ENCODE measurements around the gene DOCK1.

The DOCK1 gene

DNA sequence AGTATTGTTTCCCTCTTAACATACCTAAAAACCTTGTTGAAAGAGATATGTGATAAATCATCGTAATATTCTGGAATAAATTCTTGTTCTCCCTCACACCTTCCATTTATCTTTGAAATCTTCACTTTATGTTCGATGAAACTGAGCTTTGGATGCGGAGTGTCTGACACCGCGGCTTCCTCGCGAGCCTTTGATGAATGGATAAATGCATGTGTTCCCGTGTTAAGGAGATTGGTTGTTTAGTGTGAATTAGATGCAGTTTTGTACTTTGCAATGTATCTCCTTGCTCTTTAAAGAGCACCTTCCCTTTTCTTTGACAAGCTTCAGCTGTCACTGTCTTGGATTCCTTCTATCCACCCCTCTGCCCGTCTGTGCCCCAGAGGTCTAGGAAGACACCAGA lies 138.1 kb downstream of the DOCK1 start:
- DNase-seq = no peak

DNA sequence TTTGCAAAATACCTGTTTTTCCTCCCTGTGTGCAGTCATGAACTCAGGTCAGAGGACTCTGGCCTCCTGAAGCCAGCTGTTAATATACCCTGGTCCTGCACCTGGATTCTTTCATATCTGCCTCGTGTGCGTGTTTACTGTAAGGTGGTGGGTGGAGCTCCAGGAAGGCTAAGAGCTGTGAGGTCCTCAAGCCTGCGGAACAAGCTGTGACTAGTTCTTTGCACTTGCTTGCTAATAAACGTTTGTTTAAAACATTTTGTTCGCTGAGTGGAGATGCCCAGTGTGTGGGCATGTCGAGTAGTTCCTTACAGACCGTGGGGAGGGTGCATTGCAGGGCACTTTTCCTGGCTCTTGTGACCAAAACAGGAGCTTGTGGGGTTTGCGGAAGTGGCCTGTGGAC lies 139.0 kb downstream of the DOCK1 start:
- DNase-seq = no peak

DNA sequence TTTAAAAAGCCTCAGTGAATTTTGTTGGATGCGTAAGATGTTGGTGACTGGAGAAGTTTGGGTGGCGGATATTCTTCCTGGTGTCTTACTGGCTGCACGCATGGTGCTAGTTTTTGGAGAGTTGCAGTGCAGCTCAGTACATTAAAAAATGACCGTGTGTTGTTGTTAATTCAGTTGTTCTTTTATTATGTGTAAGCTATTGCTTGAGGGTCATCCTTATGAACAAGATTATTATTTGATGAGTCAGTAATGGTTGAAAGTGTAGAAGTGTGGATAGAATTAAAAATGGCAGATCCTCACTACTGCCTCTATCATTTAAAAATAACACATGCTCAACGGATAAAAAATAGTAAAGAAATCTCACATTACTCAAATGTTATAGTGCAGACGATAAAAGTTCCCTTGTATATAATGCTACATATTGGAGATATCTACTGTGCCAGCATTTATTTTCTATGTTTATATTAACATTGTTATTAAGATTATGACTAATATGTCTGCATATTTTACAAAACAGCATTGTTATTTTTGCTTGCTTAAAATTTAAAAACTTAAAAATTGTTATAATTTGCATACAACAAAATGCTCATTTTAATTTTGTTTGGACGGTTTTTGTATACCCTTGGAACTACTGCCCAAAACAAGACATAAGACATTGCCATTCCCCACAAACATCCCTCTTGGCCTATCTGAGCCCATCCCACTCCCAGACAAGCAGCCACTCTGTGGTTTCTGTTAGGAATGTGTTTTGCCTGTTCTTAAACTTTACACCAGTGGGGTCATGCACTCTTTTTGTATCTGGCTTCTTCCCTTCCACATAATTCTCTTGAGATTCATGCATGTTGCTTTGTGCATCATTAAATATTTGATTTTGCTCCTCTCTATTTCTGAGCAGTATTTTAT lies 142.0 kb downstream of the DOCK1 start:
- DNase-seq = no peak

DNA sequence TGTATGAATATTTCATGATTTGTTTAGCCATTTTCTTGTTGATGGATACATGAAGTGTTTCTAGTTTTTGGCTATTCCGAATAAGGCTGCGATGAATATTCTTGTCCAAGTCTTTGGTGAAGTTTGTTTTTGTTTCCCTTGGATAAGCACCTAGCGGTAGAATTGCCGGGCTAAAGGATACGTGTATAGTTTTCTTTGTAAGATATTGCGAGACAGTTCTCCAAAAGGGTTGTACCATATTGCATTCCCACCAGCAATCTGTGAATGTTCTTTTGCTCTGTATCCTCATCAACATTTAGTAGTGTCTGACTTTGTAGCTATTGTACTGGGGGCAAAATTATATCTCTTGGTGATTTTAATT lies 142.6 kb downstream of the DOCK1 start:
- no peak for DNase-seq

DNA sequence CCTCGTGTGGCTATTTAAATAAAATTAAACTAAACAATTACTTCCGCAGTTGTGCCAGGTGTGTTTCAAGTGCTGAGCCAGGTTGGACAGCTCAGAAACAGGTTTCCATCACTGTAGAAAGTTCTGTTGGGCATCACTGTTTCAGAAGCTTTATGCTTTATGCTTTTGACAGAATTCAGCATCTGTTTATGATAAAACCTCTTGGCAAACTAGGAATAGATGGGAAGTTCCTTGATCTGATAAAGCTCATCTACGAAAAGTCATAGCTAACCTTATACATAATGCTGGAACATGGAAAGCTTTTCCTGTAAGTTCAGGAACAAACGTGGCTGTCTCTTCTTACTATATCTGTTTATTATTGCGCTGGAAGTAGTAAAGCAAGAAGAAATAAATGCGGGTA lies 143.4 kb downstream of the DOCK1 start:
- DNase-seq = no peak

DNA sequence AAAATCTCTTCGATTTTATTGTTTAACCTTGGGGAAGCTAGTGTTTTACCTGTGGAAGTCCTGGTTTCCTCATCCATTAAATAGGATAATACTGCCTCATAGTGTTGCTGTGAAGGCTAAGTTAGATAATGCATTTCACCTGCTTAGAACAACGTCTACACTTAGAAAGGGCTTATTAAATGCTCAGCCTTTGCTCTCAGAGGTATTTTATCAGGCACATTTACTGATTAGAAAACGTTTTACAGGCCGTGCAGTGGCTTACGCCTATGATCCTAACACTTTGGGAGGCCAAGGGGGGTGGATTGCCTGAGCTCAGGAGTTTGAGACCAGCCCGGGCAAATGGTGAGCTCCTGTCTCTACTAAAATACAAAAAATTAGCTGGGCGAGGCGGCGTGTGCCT lies 146.8 kb downstream of the DOCK1 start:
- DNase-seq = no peak

DNA sequence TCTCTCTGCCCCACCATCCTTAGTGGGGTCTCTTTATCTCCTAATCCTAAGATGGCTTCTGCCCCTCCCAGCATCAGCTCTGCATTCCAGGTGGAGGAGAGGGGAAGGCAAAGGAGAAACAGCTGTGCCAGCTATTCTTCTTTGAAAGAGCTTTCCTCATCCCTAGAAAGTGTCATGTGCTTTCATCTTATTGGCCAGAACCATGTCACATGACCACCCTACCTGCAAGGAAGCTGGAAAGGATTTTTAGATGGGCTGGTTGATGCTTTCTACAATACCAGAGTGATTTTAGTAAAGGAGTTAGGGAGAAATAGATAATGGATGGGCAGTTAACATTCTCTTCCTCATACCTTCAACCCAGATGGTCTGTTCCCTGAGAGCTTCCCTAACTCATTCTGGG lies 150.0 kb downstream of the DOCK1 start:
- no peak for DNase-seq

DNA sequence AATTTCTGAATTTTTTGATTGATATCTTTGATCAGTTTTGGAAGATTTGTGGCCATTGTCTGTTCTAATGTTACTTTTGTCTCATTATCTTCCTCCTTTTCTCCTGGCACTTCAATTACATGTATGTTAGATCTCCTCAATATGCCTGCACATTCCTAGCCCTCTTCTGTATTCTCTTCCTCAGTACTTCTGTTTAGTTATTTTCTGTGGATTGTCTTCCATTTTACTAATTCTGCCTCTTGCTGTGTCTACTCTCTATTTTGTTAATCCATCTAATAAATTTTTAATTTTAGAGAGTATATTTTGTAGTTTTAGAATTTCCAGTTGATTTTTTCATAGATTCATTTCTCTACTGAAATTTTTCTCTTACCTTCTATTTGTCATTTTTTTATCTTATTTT lies 154.1 kb downstream of the DOCK1 start:
- DNase-seq = no peak

DNA sequence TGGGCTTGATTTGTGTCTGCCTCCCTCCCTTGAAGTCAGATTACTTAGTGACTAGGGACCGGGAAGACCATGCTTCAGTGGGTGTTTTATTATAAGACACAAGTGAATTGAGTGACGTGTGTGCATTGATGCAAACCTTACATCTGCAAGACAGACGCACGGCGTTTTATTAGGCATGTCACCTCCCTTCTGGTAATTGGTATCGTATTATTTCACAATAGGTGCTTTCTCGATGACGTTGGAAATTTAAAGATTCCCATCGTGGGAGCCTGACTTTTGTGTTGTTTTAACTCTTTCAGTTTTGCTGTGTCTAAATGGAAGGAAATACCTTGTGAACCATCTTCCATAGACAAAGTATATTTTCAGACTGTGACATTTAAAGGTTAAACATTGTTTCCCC lies 158.5 kb downstream of the DOCK1 start:
- no peak for DNase-seq

DNA sequence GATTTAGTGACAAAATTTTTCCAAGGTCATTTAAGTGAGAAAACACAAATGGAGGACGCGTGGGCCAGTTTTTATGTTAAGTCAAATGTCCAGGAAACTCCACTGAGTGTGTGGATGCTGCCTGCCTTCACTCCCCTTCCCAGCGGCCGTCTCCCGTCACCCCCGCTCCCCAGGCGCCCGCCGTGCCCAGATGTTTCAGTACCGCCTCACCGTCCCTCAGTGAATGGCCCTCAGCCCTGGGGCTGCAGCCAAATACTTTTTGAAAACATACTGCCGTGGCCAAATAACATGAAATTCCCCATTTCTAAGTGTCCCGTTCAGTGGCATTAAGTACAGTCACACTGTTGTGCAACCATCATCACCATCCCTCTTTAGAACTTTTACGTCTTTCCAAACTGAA lies 159.2 kb downstream of the DOCK1 start:
- DNase-seq = no peak

DNA sequence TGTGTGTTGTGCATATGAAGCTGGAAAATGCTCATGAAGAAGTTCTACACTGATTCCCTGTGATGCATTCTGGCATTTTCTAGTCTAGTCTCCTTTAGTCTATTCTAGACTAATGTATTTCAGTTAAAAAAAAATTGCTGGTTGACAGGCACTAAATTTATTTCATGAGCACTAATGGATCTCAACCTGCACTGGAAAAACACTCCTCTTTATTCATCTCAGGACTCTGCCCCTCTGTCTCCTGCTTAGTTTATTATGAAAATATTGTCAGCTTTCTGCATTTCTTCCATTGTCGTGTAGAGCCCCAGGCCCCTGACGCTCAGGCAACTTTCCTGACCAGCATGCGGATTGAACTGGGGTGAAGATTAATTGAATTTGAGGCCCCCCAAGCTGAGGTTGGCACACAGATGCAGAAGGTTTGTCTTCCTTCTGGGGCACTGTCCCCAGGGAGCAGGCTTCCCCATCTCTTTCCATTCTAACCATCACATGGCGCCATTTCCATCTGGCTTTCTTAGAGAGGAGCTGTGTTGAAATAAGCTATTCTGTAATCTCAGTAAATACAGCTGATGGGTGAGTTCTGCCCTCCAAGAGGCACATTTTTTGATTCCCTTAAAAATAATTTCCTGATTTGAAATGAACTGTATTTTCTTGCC lies 162.4 kb downstream of the DOCK1 start:
- DNase-seq = no peak

DNA sequence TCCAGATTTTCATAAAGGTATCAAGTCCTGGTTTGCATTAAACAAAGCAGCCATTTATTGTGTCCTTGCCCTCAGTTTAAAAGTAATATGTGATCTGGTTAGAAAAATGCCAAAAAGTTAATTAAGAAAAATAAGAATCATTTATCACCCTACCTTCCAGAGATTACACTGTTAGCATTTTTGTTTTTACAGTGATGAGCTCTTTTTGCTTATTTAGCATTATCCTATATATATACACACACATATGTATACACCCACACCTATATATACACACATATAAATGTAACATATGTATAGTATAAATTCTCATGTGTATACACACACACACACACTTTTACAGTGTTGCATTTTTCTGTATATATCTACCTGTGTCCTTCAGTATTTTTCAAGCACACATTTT lies 163.3 kb downstream of the DOCK1 start:
- DNase-seq = no peak

DNA sequence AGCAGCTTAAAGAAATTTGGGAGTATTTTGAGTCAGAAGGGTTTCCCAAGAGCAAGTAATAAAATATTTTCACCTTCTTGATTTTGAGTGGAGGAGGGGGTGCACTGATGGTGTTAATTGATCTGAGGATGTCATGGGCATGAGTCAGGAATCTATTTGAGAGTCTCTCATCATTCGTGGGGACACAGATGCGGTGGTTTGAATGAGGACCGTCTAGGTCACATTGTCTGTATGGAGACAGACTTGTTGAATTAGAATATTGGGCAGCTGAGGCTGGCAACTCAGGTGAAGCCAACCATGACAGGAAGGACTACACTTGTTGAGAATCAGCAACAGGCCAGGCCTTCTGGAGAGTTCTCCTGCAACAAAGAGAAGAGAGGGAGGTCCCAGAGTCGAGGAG lies 164.2 kb downstream of the DOCK1 start:
- DNase-seq = no peak

DNA sequence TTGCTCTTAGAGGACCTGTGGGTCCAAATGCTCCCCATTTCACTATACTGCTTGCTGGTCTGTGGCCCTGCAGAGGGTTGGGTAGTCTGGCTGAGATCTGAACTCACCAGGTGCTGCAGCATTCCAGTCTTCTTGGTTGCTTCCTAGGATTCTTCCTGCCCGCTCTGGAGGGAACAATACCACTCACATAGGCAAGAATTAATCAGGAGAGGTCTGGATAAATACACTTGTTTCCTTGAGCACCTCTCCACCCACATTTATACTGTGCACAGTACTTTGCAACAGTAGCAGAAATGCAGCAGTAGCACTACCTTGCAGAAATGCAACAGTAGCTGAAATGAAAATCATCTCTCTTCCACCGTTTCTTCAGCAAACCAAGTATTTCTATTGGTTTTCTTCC lies 165.9 kb downstream of the DOCK1 start:
- DNase-seq = no peak

DNA sequence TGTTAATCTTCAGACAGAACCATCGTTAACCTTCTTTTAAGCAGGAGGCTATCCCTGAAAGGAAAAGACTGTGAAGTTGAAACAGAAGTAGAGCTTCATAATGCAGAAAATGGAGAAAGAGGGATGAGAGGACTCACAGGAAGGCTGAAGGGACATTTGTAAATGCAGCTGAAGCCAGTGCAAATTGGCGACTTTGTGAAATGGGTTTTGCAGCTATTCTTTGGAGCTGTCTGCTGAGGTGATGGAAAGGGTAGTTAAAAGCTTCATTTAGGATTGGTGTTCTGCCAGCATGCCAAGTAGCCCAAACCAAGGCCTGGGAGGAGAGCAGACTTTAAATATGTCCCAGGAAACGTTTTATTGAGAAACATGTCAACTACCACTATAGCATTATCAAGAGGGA lies 168.4 kb downstream of the DOCK1 start:
- no peak for DNase-seq

DNA sequence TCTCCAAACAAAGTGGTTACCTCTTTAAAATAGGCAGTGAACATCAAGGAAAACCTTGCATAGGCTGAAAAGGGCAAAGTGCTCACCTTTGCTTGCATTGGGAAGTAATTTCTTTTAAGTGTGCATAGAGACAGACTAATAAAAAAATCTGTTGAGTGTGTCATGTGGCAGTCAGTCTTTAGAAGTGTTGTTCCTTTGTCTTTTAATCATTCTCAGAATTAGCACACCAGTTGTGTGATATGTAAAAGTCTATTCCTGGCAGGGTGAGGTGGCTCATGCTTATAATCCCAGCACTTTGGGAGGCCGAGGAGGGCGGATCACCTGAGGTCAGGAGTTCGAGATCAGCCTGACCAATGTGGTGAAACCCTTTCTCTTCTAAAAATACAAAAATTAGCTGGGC lies 174.2 kb downstream of the DOCK1 start:
- no peak for DNase-seq

DNA sequence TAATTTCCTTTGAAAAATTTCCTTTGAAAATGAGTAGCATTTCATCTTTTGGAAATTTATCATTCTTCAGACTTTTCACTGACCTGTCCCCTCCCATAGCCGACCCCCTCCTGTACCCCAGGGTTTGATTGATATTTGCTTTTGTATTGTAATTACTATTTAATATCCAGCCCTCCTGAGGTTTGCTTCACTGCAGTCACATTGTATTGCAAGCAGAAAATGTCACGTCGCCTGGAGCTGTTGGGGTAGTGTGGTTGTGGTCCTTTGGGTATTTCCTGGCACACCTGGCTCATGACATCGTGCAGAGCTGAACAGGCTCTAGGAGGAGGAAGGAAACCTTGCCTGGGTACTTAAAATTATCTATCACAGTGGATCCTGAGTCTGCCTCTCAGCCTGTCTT lies 175.1 kb downstream of the DOCK1 start:
- no peak for DNase-seq

DNA sequence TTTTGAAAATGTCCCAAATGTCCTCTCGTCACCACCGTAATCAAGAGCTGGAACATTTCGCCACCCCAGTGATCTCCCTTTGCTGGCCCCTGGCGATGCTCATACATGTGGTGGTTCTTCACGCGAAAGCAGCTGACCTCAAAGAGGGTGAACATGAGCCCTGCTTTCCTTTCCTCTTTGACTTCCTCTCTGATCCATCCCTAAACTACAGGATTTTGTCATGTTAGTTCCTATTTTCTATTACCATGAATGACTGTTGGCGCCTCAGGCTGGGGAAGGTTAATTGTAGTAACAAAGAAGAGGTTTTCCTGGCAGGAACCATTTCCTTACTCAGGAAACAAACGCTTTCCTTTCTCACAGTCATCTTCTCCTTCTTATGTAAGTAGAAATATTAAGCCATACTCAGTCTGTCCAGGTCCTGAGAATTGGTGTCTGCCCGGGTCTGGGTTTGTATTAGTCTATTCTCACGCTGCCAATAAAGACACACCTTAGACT lies 176.7 kb downstream of the DOCK1 start:
- DNase-seq = no peak

DNA sequence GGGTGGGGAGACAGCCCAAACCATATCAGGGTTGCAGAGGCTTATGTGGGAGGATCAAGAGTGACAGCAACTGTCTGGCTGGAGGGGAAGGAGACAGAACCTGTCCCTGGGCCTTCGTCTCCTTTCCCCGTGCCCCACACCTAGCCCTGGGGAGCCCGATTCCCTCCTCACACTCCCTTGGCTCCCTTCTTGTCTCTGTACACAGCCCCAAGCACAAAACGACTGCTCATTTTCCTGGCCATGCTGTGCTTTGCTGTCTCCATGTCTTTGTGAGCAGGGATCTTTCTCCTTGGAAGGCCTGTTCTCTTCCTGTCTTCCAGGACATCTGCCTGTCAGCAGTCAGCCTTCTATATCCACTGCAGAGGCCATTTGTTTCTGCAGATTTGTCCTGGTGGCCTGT lies 177.4 kb downstream of the DOCK1 start:
- no peak for DNase-seq

DNA sequence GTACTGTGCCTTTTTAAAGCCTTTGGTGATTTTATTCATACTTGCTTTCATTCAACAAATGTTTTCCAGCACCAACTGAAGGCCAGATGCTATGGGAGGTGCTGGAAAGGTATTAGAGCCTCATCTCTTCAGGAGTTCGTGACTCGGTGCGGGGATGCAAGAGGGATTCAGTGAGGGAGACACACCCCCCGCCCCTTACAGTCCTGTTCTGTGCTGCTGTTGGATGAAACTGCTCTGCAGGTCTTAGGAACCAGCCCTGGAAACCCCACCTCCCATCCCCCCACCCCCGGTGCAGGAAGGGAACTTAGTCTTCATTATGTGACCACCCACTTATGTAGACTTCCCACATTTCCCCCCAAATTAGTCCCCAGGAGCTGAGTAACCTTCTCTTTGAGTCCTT lies 180.7 kb downstream of the DOCK1 start:
- no peak for DNase-seq

DNA sequence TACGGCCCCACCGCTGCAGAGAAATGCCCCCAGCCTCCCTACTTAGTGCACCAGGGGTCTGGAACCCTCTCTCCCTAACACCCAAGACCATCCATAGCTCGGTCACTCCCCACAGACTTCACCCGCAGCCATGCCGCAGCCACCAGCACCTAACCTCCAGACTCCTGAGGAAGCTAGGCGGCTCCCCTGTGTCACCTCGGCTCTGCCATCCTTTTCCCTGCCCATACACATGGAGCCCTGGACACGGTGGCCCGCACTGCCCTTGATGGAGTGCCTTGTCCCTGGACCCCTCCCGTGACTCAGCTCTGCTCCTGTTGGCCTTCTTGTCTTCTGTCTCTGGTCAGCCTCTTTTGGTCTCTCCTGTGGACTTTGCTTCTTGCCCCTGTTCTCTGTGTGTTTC lies 183.7 kb downstream of the DOCK1 start:
- DNase-seq = no peak

DNA sequence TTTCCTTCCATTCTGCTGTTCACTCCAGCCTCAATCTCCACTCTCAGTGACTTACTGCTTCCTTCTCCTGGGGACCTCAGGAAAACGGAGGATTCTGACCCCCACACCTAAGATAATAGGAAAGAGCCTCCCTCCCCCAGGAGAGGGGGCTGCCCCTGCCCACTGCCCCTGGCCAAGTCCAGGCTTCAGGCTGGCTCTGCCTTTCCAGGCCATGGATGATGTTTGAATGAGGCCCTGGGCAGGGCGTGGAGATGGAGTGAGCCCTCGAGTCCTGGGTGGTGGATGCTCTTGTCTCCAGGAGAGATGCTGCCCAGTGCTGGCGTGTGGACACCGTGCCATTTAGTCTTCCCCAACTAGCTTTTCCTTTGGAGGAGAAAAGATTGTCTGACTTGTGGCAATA lies 184.2 kb downstream of the DOCK1 start:
- DNase-seq = no peak

DNA sequence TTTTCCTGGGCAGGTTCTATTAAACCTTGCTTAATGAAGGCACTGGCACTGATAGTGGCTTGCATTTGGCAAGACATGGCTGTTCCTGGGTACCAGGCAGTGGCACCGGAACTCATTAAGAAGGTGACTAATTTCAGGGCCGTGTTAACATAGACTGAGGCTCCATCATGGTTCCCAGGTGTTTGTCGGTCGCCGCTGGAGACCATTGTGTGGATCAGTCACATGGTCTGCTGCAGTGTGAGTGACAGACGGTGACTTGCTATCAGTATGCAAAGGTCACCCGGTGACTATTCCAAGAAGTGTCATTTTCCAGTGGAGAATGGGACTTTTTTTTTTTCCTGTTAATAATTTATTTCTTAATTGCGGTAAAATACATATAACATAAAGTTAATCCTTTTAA lies 184.9 kb downstream of the DOCK1 start:
- DNase-seq = no peak

DNA sequence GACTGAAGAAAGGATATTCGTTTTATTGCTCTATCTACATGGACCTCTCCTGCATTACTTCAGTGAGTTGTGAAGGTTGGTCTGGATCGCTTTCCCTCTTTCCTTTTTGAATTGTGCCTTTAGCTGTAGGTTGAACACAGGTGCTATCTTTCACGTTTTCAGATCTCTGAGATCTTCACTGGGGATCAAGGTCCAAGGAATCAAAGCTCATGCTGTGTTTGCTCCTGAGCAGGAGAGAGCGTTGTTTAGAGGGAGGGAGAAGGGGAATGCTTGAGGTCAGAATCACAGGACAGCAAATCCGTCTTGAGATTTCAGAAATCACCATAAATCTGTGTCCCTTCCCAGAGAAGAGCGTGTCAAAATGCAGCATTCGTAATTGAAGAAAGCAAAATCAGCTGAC lies 186.1 kb downstream of the DOCK1 start:
- DNase-seq = no peak

DNA sequence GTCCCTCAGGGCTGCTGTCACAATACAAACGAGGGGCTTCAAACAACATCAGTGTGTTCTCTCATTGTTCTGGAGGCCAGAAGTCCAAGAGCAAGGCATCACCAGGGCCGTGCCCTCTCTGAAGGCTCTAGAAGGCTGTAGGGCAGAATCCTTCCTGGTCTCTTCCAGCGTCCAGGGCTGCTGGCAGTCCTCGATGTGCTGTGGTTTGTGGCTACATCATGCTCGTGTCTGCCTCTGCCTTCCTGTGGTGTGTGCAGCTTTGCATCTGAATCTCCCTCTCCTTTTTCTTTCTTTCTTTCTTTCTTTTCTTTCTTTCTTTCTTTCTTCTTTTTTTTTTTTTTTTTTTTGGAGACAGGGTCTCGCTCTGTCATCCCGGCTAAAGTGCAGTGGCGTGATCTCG lies 187.7 kb downstream of the DOCK1 start:
- no peak for DNase-seq

Data from stimulated activated CD4-positive, alpha-beta T cell treated with anti-CD3 and anti-CD28 coated beads, Interleukin-2, amount 100 ng/mL, for 24 hours (primary cell).